Esophagus muscularis mucosa (tissue), 4 donors: ENCODE results near the gene OVOL2.
"Not testable (repeated sequence)": the region's sequence is repeated elsewhere in the genome, so short reads cannot be mapped to it uniquely, and the experiment has no call there.

ENCODE experiments used
- CTCF ChIP-seq, 3 experiments: fragments of 200-600 bp in 2 of 3; fragments of 450-650 bp in 1 of 3; sonication (generic) in 2 of 3; IDR thresholded peaks; one replicate each; pipeline ENCODE4 v1.5.1; 2017 to 2019; ENCODE audit warnings: antibody characterized with exemption in 3 of 3, mild to moderate bottlenecking in 2 of 3, moderate library complexity in 1 of 3
- EP300 ChIP-seq: sonication (generic); formaldehyde crosslinking; IDR thresholded peaks from one replicate; pipeline ENCODE4 v1.6.1; 2017; ENCODE audit warnings: antibody characterized with exemption
- POLR2A ChIP-seq: fragments of 450-650 bp; IDR thresholded peaks from one replicate; pipeline ENCODE4 v1.6.1; 2017; ENCODE audit warnings: antibody characterized with exemption, moderate library complexity, mild to moderate bottlenecking, low read depth
- POLR2AphosphoS5 ChIP-seq, 2 donors: sonication (generic); formaldehyde crosslinking; IDR thresholded peaks; one replicate each; pipeline ENCODE4 v1.6.1; 2017; ENCODE audit warnings: antibody characterized with exemption in 2 of 2

GRCh38 chr20:18100569-18100968 lies 42.9 kb upstream of the OVOL2 start:
- TF ChIP-seq CTCF (IDR thresholded peaks at IDR 0.05); POLR2A; POLR2AphosphoS5 (IDR thresholded peaks at IDR 0.05); EP300: not testable (repeated sequence)
